GM18873 (cell line): ENCODE results near the gene TOMM20L.
A peak's percentile ranks its signal among the peaks of the same experiment; 100 is the strongest.

ENCODE experiments used
- ATAC-seq: cut with Tn5 transposase; IDR thresholded peaks from one replicate; pipeline ENCODE4 v1.9.1; 2021; ENCODE audit warnings: mild to moderate bottlenecking, moderate library complexity, moderate number of reproducible peaks; ENCODE audit not compliant: unreplicated experiment, low FRiP score

TOMM20L gene

GRCh38 chr14:58426670-58427280 lies 31.0 kb downstream of the TOMM20L start:
- peak; percentile 12 for ATAC-seq

- ATAC-seq = peak; percentile 77
These were observed 31.8 kb downstream of the TOMM20L start, which contains the start of the genes KIAA0586 and TIMM9 for GRCh38 chr14:58427281-58428117. KIAA0586 (plus strand) TSS chr14:58427719; CDS start chr14:58428265, 546 bp downstream. TIMM9 (minus strand) TSS chr14:58427531; CDS start chr14:58411945, 15,586 bp downstream.

- ATAC-seq = no peak
These were observed 32.5 kb downstream of the TOMM20L start for GRCh38 chr14:58428118-58428683.

GRCh38 chr14:58430156-58430555 lies 34.4 kb downstream of the TOMM20L start:
- ATAC-seq = no peak

- ATAC-seq = no peak
These were observed 43.7 kb downstream of the TOMM20L start for GRCh38 chr14:58439476-58439875.

- ATAC-seq = no peak
These were observed 48.9 kb downstream of the TOMM20L start for GRCh38 chr14:58444627-58445026.

- ATAC-seq = no peak
These were observed 60.0 kb downstream of the TOMM20L start for GRCh38 chr14:58455593-58456265.
